ENCODE results near the gene NEU3.

Gene NEU3

DNA sequence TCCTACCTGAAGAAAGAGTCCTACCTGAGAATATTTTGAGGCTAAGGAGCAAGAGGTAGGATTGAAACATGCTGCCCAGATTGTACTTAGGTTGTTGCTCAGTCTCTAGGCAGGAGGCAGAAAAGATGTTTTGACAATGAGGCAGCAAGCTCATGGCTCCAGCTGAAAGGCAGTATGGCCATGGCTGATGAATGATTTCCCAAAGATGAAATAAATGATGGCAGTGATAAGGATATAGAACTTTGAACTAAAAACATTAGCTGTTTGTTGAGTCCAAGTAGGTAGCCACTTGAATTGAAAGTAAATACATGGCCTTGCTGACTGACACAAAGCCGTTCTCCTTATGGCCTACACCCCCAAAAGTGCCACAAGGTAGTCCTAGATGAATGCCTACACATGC is 6.8 kb upstream of the NEU3 start:
- no peak overlapping the region for H2AFZ ChIP-seq (ENCODE audit: low read length)
- no peaks in the 10 kb centered on the region for H3K4me1 ChIP-seq (ENCODE audit: low read length)
- H3K9me3 ChIP-seq (replicated peaks; ENCODE audit: insufficient read depth, low read length) = no peaks in the 10 kb centered on the region
- peaks cover 4% of the 10 kb centered on the region; the same call in 1 of the 2 replicates for H3K79me2 ChIP-seq (ENCODE audit: low read length)
- peaks cover 8% of the 10 kb centered on the region; the same call in 1 of the 2 replicates for H3K36me3 ChIP-seq (replicated peaks; ENCODE audit: insufficient read depth, low read length)
- TF ChIP-seq EZH2 (optimal IDR thresholded peaks at IDR 0.05; ENCODE audit: low read depth, low read length) = no peak
- TF ChIP-seq, protein P1, sequence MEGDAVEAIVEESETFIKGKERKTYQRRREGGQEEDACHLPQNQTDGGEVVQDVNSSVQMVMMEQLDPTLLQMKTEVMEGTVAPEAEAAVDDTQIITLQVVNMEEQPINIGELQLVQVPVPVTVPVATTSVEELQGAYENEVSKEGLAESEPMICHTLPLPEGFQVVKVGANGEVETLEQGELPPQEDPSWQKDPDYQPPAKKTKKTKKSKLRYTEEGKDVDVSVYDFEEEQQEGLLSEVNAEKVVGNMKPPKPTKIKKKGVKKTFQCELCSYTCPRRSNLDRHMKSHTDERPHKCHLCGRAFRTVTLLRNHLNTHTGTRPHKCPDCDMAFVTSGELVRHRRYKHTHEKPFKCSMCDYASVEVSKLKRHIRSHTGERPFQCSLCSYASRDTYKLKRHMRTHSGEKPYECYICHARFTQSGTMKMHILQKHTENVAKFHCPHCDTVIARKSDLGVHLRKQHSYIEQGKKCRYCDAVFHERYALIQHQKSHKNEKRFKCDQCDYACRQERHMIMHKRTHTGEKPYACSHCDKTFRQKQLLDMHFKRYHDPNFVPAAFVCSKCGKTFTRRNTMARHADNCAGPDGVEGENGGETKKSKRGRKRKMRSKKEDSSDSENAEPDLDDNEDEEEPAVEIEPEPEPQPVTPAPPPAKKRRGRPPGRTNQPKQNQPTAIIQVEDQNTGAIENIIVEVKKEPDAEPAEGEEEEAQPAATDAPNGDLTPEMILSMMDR (IDR thresholded peaks at IDR 0.05; ENCODE audit: low read length) = no peak
- no peak for TF ChIP-seq EZH2phosphoT487 (IDR thresholded peaks at IDR 0.05; ENCODE audit: low read length)
- H3K27ac ChIP-seq (ENCODE audit: low read length) = no peak overlapping the region
- no peak overlapping the region for H3K4me2 ChIP-seq (ENCODE audit: low read depth, low read length)
- no peaks in the 10 kb centered on the region for H3K27me3 ChIP-seq (replicated peaks; ENCODE audit: insufficient read depth, low read length)
- no peak overlapping the region for H3K9ac ChIP-seq (ENCODE audit: low read length)
- no peaks in the 10 kb centered on the region for H4K20me1 ChIP-seq (ENCODE audit: insufficient read depth, low read length)
- H3F3A ChIP-seq (ENCODE audit: insufficient read depth, low read length) = peaks cover 35% of the 10 kb centered on the region
- H3K4me3 ChIP-seq (ENCODE audit: low read length) = no peak overlapping the region
- DNase-seq = no peak
- H3K9me2 ChIP-seq (replicated peaks; ENCODE audit: insufficient read depth, low read length) = no peaks in the 10 kb centered on the region

DNA sequence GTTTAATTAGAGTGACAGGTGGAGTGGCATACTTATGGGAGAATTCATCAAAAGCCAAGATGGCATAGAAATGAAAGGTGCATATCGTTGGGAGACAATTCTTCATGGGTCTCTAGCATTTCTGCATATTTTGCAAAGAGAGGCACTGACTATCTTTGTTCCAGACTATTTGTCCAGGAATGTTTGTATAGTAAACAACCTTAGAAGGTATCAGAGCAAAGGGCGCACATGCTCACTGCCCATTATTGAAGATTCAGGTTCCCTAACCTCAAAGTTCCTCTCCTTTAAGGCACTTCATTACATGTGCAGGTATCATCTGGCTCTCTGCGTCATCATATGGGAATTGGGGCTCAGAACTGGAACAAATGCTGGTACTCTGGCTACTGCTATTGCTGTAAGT is 4.7 kb upstream of the NEU3 start:
- H3K4me1 ChIP-seq (ENCODE audit: low read length) = no peaks in the 10 kb centered on the region
- no peak overlapping the region for H3K4me3 ChIP-seq (ENCODE audit: low read length)
- TF ChIP-seq EZH2 (optimal IDR thresholded peaks at IDR 0.05; ENCODE audit: low read depth, low read length) (no peak), EZH2phosphoT487 (IDR thresholded peaks at IDR 0.05; ENCODE audit: low read length) (no peak)
- TF ChIP-seq, protein P1 (IDR thresholded peaks at IDR 0.05; ENCODE audit: low read length) = no peak
- peaks cover 3% of the 10 kb centered on the region for H3K79me2 ChIP-seq (ENCODE audit: low read length)
- no peaks in the 10 kb centered on the region for H3K9me2 ChIP-seq (replicated peaks; ENCODE audit: insufficient read depth, low read length)
- H3K27me3 ChIP-seq (replicated peaks; ENCODE audit: insufficient read depth, low read length) = no peaks in the 10 kb centered on the region
- H4K20me1 ChIP-seq (ENCODE audit: insufficient read depth, low read length) = no peaks in the 10 kb centered on the region
- H3K4me2 ChIP-seq (ENCODE audit: low read depth, low read length) = no peak overlapping the region
- H2AFZ ChIP-seq (ENCODE audit: low read length) = no peak overlapping the region
- no peaks in the 10 kb centered on the region for H3K36me3 ChIP-seq (replicated peaks; ENCODE audit: insufficient read depth, low read length)
- no peak overlapping the region for H3K27ac ChIP-seq (ENCODE audit: low read length)
- H3K9ac ChIP-seq (ENCODE audit: low read length) = no peak overlapping the region
- H3K9me3 ChIP-seq (replicated peaks; ENCODE audit: insufficient read depth, low read length) = no peaks in the 10 kb centered on the region
- no peak for DNase-seq
- peaks cover 49% of the 10 kb centered on the region for H3F3A ChIP-seq (ENCODE audit: insufficient read depth, low read length)

DNA sequence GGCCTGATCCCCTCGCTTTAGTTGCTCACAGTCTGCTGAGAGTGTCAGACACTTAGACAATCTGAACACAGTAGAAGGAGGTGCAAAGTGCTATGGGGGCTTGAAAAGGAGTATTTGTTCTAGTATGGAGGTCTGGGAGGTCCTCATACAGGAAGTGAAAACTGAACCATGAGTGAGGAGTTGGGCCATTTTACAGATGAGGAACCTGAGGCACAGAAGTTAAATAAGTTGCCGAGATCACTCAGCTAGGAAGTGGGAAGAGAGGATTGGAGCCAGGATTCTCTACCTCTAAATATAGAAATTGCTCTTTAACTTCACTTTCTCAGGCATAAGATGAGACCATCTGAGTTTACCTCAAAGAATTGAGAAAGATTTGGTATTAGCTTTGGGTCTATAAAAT is 4.0 kb upstream of the NEU3 start:
- H3K4me3 ChIP-seq (ENCODE audit: low read length) = no peak overlapping the region
- no peak overlapping the region for H3K4me2 ChIP-seq (ENCODE audit: low read depth, low read length)
- H3K27ac ChIP-seq (ENCODE audit: low read length) = no peak overlapping the region
- H3K79me2 ChIP-seq (ENCODE audit: low read length) = peaks cover 9% of the 10 kb centered on the region
- H3K36me3 ChIP-seq (replicated peaks; ENCODE audit: insufficient read depth, low read length) = no peaks in the 10 kb centered on the region
- no peaks in the 10 kb centered on the region for H4K20me1 ChIP-seq (ENCODE audit: insufficient read depth, low read length)
- no peaks in the 10 kb centered on the region for H3K27me3 ChIP-seq (replicated peaks; ENCODE audit: insufficient read depth, low read length)
- H2AFZ ChIP-seq (ENCODE audit: low read length) = no peak overlapping the region
- H3K9me2 ChIP-seq (replicated peaks; ENCODE audit: insufficient read depth, low read length) = no peaks in the 10 kb centered on the region
- H3F3A ChIP-seq (ENCODE audit: insufficient read depth, low read length) = peaks cover 56% of the 10 kb centered on the region
- peaks cover 3% of the 10 kb centered on the region; the same call in 1 of the 2 replicates for H3K4me1 ChIP-seq (ENCODE audit: low read length)
- no peak overlapping the region for H3K9ac ChIP-seq (ENCODE audit: low read length)
- TF ChIP-seq, protein P1 (IDR thresholded peaks at IDR 0.05; ENCODE audit: low read length) = no peak
- no peak for DNase-seq
- H3K9me3 ChIP-seq (replicated peaks; ENCODE audit: insufficient read depth, low read length) = no peaks in the 10 kb centered on the region
